Muscle of back (tissue), 11 donors: ENCODE measurements around the gene ETV6. TPM values are rescaled to one million over a fixed set of nuclear protein-coding genes. Genes with fewer than 3 reads are reported as not detected.

Experiments
- DNase-seq, 3 donors: peaks; one replicate each; pipeline versions ENCODE4 v3.0.0 to v3.0.0-alpha.2; 2013
- polyA plus RNA-seq, 10 donors: library from polyadenylated mRNA; unstranded; fragments of 120-200 nt; gene quantifications; one replicate each; pipeline ENCODE4 v1.2.1, GENCODE V29; 2013; ENCODE audit not compliant: insufficient read length in 10 of 10

Gene ETV6
- polyA plus RNA-seq, 10 donors: 7.1 to 13.0 (median 11.0) TPM

- DNase-seq: no peak
These were observed 174.6 kb downstream of the ETV6 start for GRCh38 chr12:11824069-11824468.

GRCh38 chr12:11824736-11825135 is 175.3 kb downstream of the ETV6 start:
- no peak for DNase-seq

GRCh38 chr12:11825278-11825677 is 175.8 kb downstream of the ETV6 start:
- no peak for DNase-seq

- DNase-seq: no peak
These were observed 177.1 kb downstream of the ETV6 start for GRCh38 chr12:11826574-11826973.

GRCh38 chr12:11827091-11828061 is 177.9 kb downstream of the ETV6 start:
- peak in 1 of 3 donors; percentile 60 for DNase-seq

GRCh38 chr12:11829764-11830194 is 180.3 kb downstream of the ETV6 start:
- no peak for DNase-seq

- no peak for DNase-seq
These were observed 180.9 kb downstream of the ETV6 start for GRCh38 chr12:11830307-11830801.

GRCh38 chr12:11832093-11832492 is 182.6 kb downstream of the ETV6 start:
- DNase-seq: no peak

- DNase-seq: no peak
These were observed 183.9 kb downstream of the ETV6 start for GRCh38 chr12:11833174-11833895.

- DNase-seq: no peak
These were observed 184.8 kb downstream of the ETV6 start for GRCh38 chr12:11834104-11834812.

GRCh38 chr12:11834931-11835330 is 185.5 kb downstream of the ETV6 start:
- no peak for DNase-seq

GRCh38 chr12:11836282-11837151 is 187.0 kb downstream of the ETV6 start:
- DNase-seq: no peak

GRCh38 chr12:11837216-11837934 is 187.9 kb downstream of the ETV6 start:
- no peak for DNase-seq

GRCh38 chr12:11838403-11838802 is 188.9 kb downstream of the ETV6 start:
- no peak for DNase-seq

- peak in 1 of 3 donors; percentile 48 for DNase-seq
These were observed 189.7 kb downstream of the ETV6 start for GRCh38 chr12:11839091-11839641.

- no peak for DNase-seq
These were observed 190.9 kb downstream of the ETV6 start for GRCh38 chr12:11840366-11840765.

GRCh38 chr12:11846488-11846887 is 197.0 kb downstream of the ETV6 start:
- no peak for DNase-seq

GRCh38 chr12:11847539-11847938 is 198.1 kb downstream of the ETV6 start:
- DNase-seq: no peak

- DNase-seq: no peak
These were observed 200.5 kb downstream of the ETV6 start for GRCh38 chr12:11849757-11850504.
